ENCODE measurements around the gene EFEMP1.

The EFEMP1 gene

DNA sequence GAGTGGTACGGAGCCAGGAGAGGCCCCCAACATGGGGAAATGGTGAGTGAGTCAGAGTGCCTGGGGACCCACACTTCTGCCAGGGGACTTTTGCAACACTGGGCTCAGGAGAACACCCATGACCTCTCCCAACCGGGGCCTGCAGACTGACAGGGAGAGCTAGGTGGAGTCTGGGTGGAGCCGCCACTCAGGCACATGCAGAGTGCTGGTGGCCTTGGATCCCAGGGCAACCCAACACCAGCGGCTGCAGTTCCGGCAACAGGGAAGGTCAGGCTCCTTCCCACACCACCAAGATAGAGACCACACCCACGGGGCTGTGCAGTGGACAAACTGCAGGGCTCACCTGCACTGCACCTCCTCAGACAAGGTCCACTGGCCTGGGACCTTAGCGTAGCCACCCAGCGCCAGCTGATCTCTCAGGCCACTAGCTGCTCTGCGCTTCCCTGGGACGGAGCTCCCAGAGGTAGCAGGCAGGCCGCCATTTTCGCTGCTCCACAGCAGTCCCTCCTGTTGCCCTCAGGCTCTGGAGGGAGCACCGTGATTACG is 99.0 kb downstream of the EFEMP1 start:
- Histone ChIP-seq H4K91ac (ENCODE audit: low read depth, low read length, poor library complexity) (no peak overlapping the region), H3K4me3 (ENCODE audit: low read length in 2 of 2) (no peak overlapping the region), H3K27me3 (ENCODE audit: control insufficient read depth in 3 of 3, insufficient read depth in 3 of 3, low read depth in 1 of 3, low read length in 3 of 3) (no peaks in the 10 kb centered on the region), H2AFZ (ENCODE audit: low read length) (no peak overlapping the region), H2BK5ac (ENCODE audit: low read length) (no peak overlapping the region), H2BK120ac (ENCODE audit: low read depth, low read length) (no peak overlapping the region), H3K36me3 (replicated peaks in 1 of 2; ENCODE audit: control insufficient read depth in 2 of 2, insufficient read depth in 2 of 2, low read length in 2 of 2) (no peaks in the 10 kb centered on the region), H3K27ac (replicated peaks; ENCODE audit: low read length) (no peak overlapping the region), H2BK15ac (ENCODE audit: low read length) (peak overlapping the region; percentile 0), H3K18ac (ENCODE audit: low read length) (peak overlapping the region; percentile 68), H3K9ac (ENCODE audit: low read depth, low read length, poor library complexity) (no peak overlapping the region), H2BK12ac (ENCODE audit: low read length) (no peak overlapping the region), H3K4me1 (ENCODE audit: control insufficient read depth in 2 of 2, insufficient read depth in 1 of 2, low read depth in 1 of 2, low read length in 2 of 2) (no peaks in the 10 kb centered on the region), H3K4ac (ENCODE audit: low read length) (no peak overlapping the region), H2AK5ac (ENCODE audit: low read depth, low read length) (peak overlapping the region; percentile 10), H3K79me1 (ENCODE audit: low read depth, low read length) (no peaks in the 10 kb centered on the region), H4K8ac (ENCODE audit: low read depth, low read length) (no peak overlapping the region), H3K9me3 (replicated peaks in 1 of 2; ENCODE audit: control insufficient read depth in 2 of 2, insufficient read depth in 1 of 2, low read depth in 1 of 2, low read length in 2 of 2) (peaks cover 0 to 4% of the 10 kb centered on the region in 2 donors), H3K23ac (ENCODE audit: low read depth, low read length, poor library complexity) (no peak overlapping the region), H3K4me2 (ENCODE audit: insufficient read depth, low read length, poor library complexity, severe bottlenecking) (no peak overlapping the region), H3K14ac (ENCODE audit: low read length) (no peak overlapping the region)
- DNase-seq (ENCODE audit: low spot score): no peak
- WGBS, 2 donors (ENCODE audit: extremely low coverage in 2 of 2, insufficient read length in 2 of 2, insufficient replicate concordance in 1 of 2): no CpG with 5 or more reads among the region's 14 CpGs

All from neuronal stem cell (in vitro differentiated cells).